K562 (cell line): ENCODE measurements around the gene ZNF775. TPM values are rescaled to one million over a fixed set of nuclear protein-coding genes. Genes with fewer than 3 reads are reported as not detected.
A peak's percentile ranks its signal among the peaks of the same experiment; 100 is the strongest.

Experiments
- BCL6 ChIP-seq: fragments of 250-450 bp; sonication (Bioruptor Pico); IDR thresholded peaks from 2 replicates; pipeline ENCODE4 v1.4.0; 2020
- BCOR ChIP-seq: fragments of 450-650 bp; IDR thresholded peaks from 2 replicates; pipeline ENCODE4 v1.6.1; 2016
- EHMT2 ChIP-seq: fragments of 450-650 bp; IDR thresholded peaks from 2 replicates; pipeline ENCODE4 v1.6.1; 2018; ENCODE audit warnings: antibody characterized with exemption
- HNRNPL ChIP-seq: fragments of 200-400 bp; formaldehyde crosslinking; IDR thresholded peaks from 2 replicates; pipeline ENCODE4 v1.6.1; 2017; ENCODE audit warnings: low read depth, mild to moderate bottlenecking, low read length
- KDM4B ChIP-seq, 2 experiments: fragments of 450-650 bp in 1 of 2; sonication (generic) in 1 of 2; IDR thresholded peaks; 2 replicates each; pipeline ENCODE4 v1.6.1; 2016 to 2017; ENCODE audit warnings: borderline replicate concordance in 2 of 2, antibody characterized with exemption in 1 of 2, low read depth in 1 of 2, mild to moderate bottlenecking in 1 of 2
- NR4A1 ChIP-seq, 2 experiments: fragments of 250-450 bp in 1 of 2; fragments of 450-650 bp in 1 of 2; sonication (Bioruptor Pico) in 1 of 2; IDR thresholded peaks; 2 replicates each; pipeline versions ENCODE4 v1.4.0 to v1.6.1; 2016 to 2020; ENCODE audit warnings: mild to moderate bottlenecking in 2 of 2, missing compliant biosample characterization in 1 of 2, missing genetic modification characterization in 1 of 2, moderate library complexity in 1 of 2
- REST ChIP-seq, 2 experiments: fragments of 450-650 bp; formaldehyde crosslinking in 1 of 2; IDR thresholded peaks; 2 replicates each; pipeline versions ENCODE4 v1.4.0 to v1.6.1; 2014 to 2020; ENCODE audit warnings: mild to moderate bottlenecking in 2 of 2, borderline replicate concordance in 1 of 2, low read depth in 1 of 2
- SP1 ChIP-seq: sonication (generic); formaldehyde crosslinking; IDR thresholded peaks from 2 replicates; pipeline ENCODE4 v1.8.1; 2022; ENCODE audit warnings: mild to moderate bottlenecking, missing genetic modification reagents
- SP2 ChIP-seq: IDR thresholded peaks from 2 replicates; pipeline ENCODE4 v1.6.1; 2011; ENCODE audit warnings: mild to moderate bottlenecking, low read depth, low read length, moderate library complexity; ENCODE audit not compliant: poor library complexity, severe bottlenecking; ENCODE audit errors: extremely low read depth
- TAF9B ChIP-seq: fragments of 450-650 bp; IDR thresholded peaks from 2 replicates; pipeline ENCODE4 v1.6.1; 2018; ENCODE audit warnings: mild to moderate bottlenecking; ENCODE audit not compliant: partially characterized antibody
- ZFP30 ChIP-seq: fragments of 250-450 bp; sonication (Bioruptor Pico); IDR thresholded peaks from 2 replicates; pipeline ENCODE4 v1.8.0; 2022; ENCODE audit warnings: moderate library complexity, mild to moderate bottlenecking, inconsistent platforms, borderline replicate concordance
- ZNF174 ChIP-seq: fragments of 250-450 bp; sonication (Bioruptor Pico); IDR thresholded peaks from 2 replicates; pipeline ENCODE4 v1.4.0; 2020; ENCODE audit warnings: mild to moderate bottlenecking
- ZNF197 ChIP-seq: fragments of 200-800 bp; sonication (Bioruptor generic); IDR thresholded peaks from 2 replicates; pipeline ENCODE4 v1.6.1; 2016; ENCODE audit warnings: low read depth, missing genetic modification characterization, missing compliant biosample characterization
- ZNF3 ChIP-seq: fragments of 250-450 bp; sonication (Bioruptor Pico); IDR thresholded peaks from 2 replicates; pipeline ENCODE4 v1.5.0; 2021; ENCODE audit warnings: mild to moderate bottlenecking, moderate library complexity
- ZNF695 ChIP-seq: fragments of 450-650 bp; formaldehyde crosslinking; IDR thresholded peaks from 2 replicates; pipeline ENCODE4 v1.4.0; 2020; ENCODE audit warnings: mild to moderate bottlenecking, moderate library complexity
- polyA plus RNA-seq, 8 experiments: library from polyadenylated mRNA; depleted of rRNA in 4 of 8; stranded (reverse) in 5 of 8; unstranded in 3 of 8; fragments of >200 nt; fragmentation: Nextera tagmentation in 2 of 8; fragmentation: Illumina TruSeq in 1 of 8; extraction: Ambion mirVana in 2 of 8; extraction: Trizol in 1 of 8; gene quantifications; 2 replicates each; pipeline versions ENCODE4 v1.2.1 to v1.2.3, GENCODE V29; 2011 to 2014; ENCODE audit warnings: inconsistent platforms in 1 of 8, missing spikeins in 1 of 8
- total RNA-seq, 7 experiments: library from RNA; depleted of rRNA in 6 of 7; stranded (reverse); fragments of >200 nt in 6 of 7; fragmentation: Illumina TruSeq in 2 of 7; extraction: Trizol in 2 of 7; gene quantifications; 2 replicates each; pipeline versions ENCODE4 v1.2.1 to v1.2.3, GENCODE V29; 2011 to 2021; ENCODE audit warnings: low replicate concordance in 1 of 7
- TF ChIP-seq, protein P1 (sequence below): fragments of 250-450 bp; sonication (Bioruptor Pico); IDR thresholded peaks from 2 replicates; pipeline ENCODE4 v1.4.0; 2020; ENCODE audit warnings: mild to moderate bottlenecking
- TF ChIP-seq, protein P2 (sequence below): fragments of 250-450 bp; sonication (Bioruptor Pico); IDR thresholded peaks from 2 replicates; pipeline ENCODE4 v1.5.0; 2020; ENCODE audit warnings: mild to moderate bottlenecking

Gene ZNF775
- total and polyA plus RNA-seq, 9 of the 15 experiments (the other 6 are each of a cell fraction or from before 2014, with no cell fraction given), result 0.04 to 18.7 (median 4.9) TPM

GRCh38 chr7:150356265-150356897, 22.7 kb upstream of the ZNF775 start (continued):
- TF ChIP-seq REST (IDR thresholded peaks at IDR 0.05; ENCODE audit: borderline replicate concordance), result peak; percentile 69; the same call in 1 of the 2 replicates
- TF ChIP-seq REST (CRISPR knock-in tag; IDR thresholded peaks at IDR 0.05; ENCODE audit: low read depth), result no peak
- no peak for TF ChIP-seq NR4A1 (CRISPR knock-in tag; IDR thresholded peaks at IDR 0.05)
- TF ChIP-seq NR4A1 (tag; IDR thresholded peaks at IDR 0.05), result no peak
- no peak for TF ChIP-seq HNRNPL
- no peak for TF ChIP-seq SP2
- TF ChIP-seq ZNF3 (CRISPR knock-in tag), result no peak
- no peak for TF ChIP-seq KDM4B (IDR thresholded peaks at IDR 0.05; ENCODE audit: borderline replicate concordance in 2 of 2, low read depth in 1 of 2)
- TF ChIP-seq BCL6, result no peak
- 0 out of 2 replicates have a peak, but pooled peaks have one; percentile 59 for TF ChIP-seq SP1 (CRISPR knock-in tag)
- TF ChIP-seq ZNF197, result no peak
- TF ChIP-seq ZNF174, result no peak
- TF ChIP-seq TAF9B, result no peak
- 0 out of 2 replicates have a peak, but pooled peaks have one; percentile 24 for TF ChIP-seq EHMT2
- TF ChIP-seq ZNF695, result no peak
- TF ChIP-seq, protein P1, sequence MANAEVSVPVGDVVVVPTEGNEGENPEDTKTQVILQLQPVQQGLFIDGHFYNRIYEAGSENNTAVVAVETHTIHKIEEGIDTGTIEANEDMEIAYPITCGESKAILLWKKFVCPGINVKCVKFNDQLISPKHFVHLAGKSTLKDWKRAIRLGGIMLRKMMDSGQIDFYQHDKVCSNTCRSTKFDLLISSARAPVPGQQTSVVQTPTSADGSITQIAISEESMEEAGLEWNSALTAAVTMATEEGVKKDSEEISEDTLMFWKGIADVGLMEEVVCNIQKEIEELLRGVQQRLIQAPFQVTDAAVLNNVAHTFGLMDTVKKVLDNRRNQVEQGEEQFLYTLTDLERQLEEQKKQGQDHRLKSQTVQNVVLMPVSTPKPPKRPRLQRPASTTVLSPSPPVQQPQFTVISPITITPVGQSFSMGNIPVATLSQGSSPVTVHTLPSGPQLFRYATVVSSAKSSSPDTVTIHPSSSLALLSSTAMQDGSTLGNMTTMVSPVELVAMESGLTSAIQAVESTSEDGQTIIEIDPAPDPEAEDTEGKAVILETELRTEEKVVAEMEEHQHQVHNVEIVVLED (CRISPR knock-in tag), result no peak; the same call in 1 of the 2 replicates
- TF ChIP-seq, protein P2, sequence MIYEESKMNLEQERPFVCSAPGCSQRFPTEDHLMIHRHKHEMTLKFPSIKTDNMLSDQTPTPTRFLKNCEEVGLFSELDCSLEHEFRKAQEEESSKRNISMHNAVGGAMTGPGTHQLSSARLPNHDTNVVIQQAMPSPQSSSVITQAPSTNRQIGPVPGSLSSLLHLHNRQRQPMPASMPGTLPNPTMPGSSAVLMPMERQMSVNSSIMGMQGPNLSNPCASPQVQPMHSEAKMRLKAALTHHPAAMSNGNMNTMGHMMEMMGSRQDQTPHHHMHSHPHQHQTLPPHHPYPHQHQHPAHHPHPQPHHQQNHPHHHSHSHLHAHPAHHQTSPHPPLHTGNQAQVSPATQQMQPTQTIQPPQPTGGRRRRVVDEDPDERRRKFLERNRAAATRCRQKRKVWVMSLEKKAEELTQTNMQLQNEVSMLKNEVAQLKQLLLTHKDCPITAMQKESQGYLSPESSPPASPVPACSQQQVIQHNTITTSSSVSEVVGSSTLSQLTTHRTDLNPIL (CRISPR knock-in tag), result no peak
- no peak for TF ChIP-seq ZFP30 (CRISPR knock-in tag)
- TF ChIP-seq BCOR, result peak; percentile 40; the same call in 1 of the 2 replicates
